GM21381 (cell line): Measurements from ENCODE around the gene MKNK2.
"Not testable (repeated sequence)": the region's sequence is repeated elsewhere in the genome, so short reads cannot be mapped to it uniquely, and the experiment has no call there.

Experiments used
- ATAC-seq: cut with Tn5 transposase; IDR thresholded peaks from one replicate; pipeline ENCODE4 v1.9.1; 2021; ENCODE audit warnings: mild to moderate bottlenecking, moderate library complexity; ENCODE audit not compliant: unreplicated experiment

MKNK2 gene

DNA sequence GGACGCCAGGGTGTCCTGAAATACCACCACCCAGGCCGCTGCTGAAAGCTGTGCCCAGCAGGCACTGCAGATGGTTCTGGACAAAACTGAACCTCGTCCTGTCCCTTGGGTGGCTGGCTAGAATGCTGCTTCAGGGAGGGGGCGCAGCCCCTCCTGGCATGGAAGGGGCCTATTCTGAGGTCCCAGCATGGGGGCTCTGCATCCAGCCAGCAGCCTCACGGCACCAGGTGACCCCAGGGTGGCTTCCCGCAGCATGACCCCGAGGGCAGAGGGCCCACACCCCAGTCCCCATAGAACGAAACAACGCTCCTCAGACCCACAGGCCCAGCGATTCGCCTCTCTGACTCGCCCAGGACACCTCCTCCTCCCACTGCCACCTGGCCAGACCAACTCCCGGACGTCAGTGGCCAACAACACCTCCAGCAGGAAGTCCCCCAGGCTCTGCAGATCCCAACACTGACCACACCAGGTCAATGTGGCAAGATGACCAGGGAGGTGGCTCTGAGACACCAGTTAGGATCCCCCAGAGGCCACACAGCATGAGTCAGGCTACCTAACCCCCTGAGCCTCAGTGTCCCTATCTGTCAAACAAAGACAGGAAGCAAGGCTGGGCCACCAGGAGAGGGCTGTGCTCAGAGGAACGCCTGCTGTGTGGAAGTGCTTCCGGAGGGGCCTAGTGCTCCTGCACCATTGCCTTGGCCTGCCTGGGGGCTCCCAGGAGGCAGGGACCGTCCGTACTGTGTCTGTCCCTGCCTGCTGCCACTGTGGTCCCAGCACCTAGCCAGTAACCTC is 6.1 kb downstream of the MKNK2 start:
- no peak for ATAC-seq

DNA sequence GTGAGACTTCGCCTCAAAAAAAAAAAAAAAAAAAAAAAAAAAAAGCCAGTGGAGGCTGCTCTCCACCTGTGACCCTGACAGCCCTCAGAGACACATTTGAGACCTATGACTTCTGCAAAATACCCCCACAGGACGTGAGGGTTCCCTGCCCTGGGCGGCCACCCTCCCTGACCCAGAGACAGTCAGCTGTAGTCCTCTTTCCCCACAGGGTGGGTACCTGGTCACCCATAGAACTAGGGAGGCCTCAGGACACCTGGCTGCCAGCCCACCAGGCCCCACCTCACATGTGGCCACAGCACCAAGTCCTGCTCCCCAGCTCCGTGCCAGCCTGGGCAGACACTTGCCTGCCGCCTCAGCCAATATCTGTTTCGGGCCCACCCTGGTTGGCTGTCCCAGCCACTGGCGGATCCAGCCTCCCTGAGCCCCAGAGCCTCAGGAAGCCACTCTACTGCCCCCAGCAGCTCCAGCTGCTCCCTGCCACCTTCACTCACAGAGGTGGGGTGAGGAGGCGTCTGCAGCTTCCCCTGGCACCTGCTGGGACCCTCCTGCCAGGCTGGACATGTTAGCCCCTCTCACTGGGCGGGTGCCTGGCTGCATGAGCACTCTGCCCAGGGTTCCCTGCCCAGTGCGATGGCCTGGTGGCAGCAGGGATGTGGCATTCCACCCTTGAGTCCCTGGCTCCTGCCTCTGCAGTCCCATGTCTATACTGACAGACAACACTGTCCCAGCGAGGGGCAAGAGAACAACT is 6.9 kb downstream of the MKNK2 start:
- no peak for ATAC-seq

DNA sequence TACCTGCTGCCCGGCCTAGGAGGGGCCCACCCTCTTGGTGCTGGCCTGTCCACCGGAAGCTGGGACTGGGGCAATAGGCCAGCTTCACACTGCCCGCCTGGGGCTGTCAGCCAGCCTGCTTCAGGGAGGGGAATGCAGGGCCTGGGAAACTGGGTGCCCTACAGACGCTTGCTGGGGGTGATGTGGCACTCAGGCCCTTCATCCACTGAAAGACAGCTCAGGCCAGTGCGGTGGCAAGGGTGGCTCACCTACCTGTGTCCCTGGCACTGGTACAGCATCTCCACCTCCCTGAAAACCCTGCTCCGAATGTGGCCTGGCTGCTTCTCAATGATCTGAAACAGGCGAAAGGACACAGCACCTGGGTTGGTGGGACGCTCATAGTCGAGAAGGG is 7.8 kb downstream of the MKNK2 start:
- no peak for ATAC-seq

DNA sequence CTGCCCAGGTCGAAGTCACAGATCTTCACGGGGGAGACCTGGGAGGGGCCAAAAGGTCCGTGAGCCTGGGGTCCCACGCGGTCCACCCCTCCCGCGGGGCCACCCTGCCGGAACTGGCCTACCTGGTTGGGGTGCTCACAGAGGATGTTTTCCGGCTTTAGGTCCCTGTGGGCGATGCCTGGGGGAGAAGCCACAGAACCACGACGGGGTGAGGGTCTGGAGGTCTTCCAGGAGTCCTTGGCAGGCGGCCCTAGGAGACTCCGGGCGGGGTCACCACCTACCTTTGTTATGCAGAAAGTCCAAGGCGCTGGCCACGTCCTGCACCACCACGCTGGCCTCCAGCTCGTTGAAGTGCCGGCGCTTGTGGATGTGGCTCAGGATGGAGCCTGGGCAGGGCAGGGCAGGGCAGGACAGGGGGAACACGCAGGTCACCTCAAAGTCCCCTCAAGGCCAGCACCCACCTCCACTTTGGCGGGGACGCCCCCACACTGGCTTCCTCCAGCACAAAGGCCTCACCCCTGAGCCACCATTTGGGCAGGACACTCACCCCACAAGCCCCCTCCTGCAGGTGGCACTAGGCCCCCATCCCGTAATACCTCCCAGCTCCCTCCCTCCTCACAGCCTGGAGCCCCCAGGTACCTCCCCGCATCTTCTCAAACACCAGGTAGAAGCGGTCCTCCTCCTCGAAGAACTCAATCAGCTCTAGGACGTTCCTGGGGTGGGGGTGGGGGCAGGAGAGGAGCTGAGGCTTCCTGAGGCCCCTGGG is 8.4 kb downstream of the MKNK2 start:
- no peak for ATAC-seq

DNA sequence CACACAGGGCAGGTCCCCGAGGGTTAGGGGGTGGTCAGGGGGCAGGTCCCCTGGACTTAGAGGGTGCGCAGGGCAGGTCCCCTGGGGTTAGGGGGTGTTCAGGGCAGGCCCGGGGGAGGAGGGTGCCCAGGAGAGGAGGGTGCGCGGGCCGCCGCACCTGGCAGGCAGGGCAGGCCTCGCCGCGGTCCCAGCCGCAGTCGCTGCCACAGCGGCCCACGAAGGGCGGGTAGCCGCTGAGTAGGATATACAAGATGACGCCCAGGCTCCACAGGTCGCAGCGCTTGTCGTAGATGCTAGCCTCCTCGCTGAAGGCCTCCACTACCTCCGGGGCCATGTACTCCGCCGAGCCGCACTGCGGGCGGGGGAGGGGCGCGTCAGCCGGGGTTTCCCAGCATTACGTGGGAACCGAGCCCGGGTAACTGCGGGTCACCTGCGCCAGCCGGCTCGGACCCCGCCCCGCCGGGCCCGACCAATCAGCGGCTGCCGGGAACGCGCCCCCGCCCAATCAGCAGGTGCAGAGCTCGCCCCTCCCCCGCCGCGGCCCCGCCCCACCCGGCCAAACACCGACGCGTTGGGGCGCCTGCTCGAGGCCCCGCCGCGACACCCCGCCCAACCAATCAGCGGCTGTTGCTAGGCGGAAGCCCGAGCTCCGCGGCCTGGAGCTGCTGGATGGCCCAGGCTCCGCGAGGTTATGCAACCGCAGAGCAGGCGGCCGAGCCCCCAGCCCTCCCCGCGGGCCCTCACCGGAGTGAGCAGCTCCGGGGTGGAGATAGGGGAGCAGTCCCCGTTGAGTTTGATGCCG is 9.2 kb downstream of the MKNK2 start:
- peak; percentile 53 for ATAC-seq

DNA sequence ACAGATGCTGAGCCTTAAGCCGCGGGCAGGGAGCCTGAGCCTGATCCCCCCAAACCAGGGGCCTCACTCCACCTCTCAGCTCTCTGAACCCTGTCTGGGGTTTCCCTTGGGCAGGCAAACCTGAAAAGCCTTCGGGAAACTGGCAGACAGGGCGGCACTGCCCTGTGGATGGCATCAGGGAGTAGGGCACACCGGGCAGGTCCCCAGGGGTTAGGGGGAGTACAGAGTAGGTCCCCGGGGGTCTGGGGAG is 9.7 kb downstream of the MKNK2 start:
- ATAC-seq: no peak

DNA sequence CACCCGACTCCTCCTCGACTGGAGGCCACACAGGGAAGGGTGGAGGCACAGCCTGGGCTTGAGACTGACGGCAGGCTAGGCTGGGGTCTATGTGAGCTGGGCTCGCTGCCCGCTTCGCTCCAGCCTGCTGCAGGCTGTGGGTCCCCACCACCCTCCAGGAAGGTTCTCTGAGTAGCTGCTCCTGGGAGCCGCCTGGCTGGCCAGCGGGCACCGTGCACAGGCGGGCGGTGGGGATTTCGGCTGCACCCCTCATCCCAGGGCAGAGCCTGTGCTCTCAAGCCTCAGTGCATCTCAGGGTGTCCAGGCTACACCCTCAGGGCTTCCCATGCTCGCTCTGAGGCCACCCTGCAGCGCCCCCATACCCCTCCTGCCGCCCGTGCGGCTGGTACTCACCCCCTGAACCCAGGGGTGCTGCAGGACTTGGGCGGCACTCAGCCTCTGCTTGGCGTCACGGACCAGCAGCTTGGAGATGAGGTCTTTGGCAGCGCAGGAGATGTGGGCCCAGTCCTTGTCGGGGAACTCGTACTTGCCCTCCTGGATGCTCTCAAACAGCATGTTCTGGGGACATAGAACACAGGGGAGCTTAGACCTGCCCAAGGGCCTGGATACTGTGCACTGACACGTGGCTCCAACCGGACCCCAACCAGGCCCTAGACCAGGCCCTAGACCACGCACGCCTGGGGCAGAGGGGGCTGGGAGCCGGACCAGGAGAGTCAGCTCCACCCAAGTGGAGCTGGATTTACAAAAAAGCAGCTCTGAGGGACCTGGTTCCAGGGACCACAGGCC is 10.2 kb downstream of the MKNK2 start:
- no peak for ATAC-seq

DNA sequence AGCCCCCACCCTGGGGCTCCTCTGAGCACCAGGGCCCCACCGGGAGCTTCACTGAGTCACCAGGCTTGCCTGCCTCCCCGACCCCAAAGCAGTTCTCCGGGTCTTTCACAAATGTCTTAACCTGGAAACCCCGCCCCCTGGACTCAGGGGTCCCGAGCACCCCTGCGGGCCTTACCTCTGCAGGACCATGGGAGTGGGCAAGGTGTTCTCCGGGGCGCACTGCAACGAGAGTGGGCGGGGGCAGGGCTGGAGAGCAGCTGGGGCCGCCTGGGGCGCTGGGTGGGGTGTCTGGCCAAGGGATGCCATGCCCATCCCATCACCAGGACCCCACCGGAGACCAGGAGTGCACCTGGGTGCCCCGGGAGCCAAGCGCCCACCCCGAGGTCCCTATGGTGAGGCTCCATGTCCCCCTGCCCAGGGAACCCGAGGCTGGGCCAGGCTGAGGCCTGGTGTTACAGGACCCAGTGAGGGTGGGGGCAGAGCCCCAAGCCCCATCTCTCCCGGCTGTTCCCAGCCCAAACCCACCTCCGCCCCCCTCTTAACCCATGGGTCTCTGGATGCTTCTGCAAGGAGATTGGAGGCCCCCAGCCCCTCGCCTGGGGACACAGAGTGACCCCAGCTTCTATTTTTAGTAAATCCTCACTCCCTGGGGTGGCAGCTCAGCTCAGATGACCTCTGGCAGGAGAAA is 10.9 kb downstream of the MKNK2 start:
- ATAC-seq: no peak

DNA sequence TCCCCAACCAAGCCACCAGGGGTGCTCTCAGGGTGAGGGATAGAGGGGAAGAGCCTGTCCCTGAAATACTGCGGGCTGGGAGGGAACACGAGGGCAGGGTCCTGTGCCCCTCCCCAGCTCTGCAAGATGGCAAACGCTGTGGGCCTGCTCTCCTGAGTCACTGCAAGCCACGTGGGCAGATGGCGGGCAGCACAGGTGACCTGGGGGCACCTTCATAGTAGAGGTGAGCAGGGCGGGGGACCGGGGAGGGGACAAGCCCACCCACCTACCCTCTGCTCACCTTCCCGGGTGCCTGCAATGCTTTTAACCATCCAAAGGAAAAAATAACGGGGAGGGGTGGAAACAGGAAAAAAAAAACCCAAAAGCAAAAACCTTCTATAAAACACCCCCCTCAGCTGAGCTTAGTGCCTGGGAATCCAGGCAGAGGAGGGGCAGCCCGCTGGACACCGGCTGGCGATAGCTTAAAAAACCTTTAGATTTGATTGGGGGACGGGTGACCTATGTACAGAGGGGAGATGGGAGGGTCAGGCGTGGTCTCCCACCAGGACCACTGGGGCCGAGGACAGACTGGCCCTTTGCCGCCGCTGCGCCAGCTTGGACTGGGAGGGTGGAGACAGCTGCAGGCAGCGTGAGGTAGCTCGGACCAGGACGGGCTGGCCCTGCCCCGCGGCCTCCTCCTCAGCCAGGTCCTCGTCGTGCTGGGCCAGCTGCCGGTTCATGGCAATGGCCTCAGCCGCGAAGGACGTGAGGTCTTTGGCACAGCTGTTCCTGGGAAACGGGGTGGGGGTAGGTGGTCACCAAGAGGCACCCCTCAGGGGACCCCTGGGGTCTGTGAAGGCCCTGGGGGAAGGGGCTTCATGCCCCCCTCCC is 11.7 kb downstream of the MKNK2 start:
- ATAC-seq: no peak

DNA sequence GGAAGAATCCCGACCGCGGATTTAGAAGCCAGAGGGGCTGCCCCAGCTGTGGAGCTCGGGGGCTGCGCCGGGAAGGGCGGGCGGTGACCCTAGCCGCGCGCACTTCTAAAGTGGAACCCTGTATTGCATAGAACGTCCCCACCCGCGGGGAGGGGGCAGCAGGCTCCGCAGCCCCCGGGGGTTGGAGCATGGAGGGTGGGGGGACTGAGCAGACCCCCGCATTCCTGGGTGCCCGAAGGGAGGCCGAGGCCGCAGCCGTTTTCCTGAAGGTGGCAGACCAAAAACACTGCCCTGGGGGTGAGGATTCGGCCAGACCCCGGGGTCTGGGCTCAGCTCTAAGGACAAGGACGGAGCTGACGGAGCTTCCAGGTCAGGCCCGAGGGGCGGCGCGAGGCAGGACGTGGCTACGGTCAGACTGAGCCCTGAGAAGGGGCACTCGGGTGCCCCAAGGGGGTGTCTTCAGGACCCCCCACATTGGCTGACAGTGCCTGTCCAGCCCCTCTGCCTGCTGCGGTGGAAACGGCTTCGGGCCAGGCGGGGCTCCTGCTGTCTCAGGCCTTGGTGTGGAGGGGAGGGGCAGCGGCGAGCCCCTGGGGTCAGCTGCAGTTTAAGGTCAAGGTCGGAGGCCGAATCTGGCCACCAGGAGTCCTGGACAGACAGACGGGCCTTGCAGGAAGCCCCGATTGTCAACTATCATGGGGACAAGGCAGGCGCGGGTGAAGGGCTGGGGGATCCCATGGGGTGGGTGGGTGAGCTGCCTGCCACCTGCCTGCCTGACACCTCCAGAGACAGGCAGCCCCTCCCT is 12.6 kb downstream of the MKNK2 start:
- no peak for ATAC-seq

DNA sequence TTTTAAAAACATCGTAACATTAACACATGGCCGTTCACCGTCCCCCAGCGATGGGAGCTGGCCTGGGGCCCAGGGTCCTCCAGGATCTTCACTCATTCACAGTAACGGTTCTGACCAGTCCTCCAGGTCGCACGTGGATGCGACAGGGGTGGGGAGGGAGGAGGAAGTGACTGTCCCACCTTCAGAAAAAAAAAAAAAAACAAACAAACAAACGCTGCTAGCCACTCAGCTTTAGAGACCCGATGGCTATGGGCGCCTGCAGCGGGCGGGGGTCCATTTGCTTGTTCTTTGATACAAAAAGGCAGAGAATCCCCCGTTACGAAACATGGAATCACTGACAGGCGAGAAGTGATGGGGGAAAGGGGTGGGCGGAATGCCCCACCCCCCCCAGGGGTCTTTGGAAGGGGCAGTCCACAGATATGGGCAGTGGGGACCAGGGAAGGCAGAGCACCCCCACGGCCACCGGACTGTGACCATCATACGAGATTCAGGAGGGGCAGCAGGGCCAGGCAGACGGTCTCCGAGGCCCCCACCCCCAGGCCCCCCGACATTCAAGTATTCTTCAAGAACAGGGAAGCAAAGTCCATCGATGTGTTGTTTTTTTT is 13.3 kb downstream of the MKNK2 start:
- no peak for ATAC-seq

DNA sequence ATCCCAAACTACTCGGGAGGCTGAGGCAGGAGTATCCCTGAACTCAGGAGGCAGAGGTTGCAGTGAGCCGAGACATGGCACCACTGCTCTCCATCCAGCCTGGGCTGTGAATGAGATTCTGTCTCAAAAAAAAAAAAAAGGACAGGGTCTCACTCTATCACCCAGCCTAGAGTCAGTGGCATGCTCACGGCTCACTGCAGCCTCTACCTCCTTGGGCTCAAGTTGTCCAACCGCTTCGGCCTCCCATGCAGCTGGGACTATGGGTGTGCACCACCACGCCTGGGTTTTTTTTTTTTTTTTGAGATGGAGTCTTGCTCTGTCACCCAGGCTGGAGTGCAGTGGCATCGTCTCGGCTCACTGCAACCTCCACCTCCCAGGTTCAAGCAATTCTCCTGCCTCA is 14.6 kb downstream of the MKNK2 start:
- no peak for ATAC-seq

DNA sequence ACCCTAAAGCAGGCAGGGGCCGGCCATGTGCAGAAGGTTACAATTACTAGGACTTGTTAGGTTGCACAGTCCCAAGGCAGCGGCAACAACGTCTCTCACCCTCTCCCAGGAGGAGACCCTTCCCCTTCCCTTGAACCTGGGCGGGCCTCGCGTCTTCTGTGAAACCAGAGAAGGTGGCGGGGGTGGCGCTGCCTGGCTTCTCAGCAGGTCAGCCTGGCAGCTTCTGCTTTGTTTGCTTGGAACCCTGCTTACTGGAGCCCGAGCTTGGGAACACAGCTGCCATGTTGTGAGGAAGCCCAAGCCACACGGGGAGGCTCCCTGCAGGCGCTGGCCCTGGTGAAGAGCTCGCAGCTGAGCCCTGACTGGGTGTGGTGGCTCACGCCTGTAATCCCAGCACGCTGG is 15.5 kb downstream of the MKNK2 start:
- no peak for ATAC-seq

DNA sequence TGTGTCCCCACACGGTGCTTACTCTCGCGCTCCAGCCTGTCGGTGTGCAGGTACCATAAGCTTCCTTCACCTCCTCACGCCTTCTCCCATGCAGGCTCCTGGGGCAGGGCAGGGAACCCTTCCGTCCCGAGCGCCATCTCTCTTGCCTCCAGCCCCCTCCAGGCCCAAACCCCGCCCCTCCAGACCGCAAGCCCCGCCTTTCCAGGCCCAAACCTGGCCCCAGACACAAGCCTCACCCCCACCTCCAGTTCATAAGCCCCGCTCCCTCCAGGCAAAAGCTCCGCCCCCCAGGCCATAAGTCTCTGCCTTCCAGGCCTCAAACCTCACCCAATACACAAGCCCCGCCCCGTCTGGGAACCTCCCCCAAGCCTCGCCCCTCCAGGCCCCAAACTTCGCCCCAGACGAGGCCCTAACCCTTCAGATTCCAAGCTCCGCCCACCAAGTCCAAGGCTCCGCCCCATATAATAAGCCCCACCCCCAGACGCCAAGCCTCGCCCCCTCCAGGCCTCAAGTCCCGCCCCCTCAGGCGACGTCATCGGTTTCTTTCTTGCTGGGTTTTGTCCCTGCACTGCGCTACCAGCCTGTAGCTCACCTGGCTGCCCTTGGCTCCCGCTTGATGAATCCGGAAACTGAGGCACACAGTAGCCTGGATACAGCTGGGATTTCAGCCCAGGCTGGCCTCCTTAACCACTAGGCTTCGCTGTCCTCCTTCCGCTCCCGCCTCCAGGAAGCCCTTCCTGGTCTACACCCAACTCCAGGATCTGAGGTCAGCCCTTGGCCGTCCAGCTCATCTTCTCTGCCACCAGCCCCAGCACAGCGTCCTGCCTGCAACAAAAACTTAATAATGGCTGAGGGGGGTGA is 16.1 kb downstream of the MKNK2 start:
- no peak for ATAC-seq

DNA sequence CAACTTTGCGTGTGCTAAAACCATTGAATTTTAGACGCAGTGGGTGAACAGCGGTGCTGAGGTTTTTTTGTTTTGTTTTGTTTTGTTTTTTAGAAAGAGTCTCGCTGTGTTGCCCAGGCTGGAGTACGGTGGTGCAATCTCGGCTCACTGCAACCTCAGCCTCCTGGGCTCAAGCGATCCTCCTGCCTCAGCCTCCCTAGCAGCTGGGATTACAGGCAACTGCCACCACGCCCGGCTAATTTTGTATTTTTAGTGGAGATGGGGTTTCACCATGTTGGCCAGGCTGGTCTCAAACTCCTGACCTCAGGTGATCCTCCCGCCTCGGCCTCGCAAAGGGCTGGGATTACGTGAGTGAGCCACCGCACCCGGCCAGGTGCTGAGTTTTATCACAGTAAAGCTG is 16.8 kb downstream of the MKNK2 start:
- ATAC-seq: not testable (repeated sequence)

DNA sequence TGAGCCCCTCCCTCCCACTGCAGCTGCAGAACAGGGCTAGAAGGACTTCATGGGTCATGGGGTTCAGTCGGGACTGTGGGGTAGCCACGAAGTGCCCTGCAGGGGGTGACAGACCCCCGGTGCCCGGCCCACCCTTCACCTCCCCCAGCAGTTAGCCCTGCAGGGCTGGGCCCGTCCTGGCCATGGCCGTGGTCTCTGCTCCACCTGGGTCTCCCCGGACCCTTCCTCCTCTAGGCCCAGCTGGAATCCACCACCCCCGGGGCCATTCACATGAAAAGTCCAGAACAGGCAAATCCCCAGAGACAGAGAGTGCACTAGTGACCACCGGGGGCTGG is 17.3 kb downstream of the MKNK2 start:
- ATAC-seq: no peak
